Colonic mucosa (tissue), 4 donors: ENCODE data around the gene LRMDA. TPM values are rescaled to one million over a fixed set of nuclear protein-coding genes. Genes with fewer than 3 reads are reported as not detected.

ENCODE experiments used
- DNase-seq: peaks from one replicate; pipeline ENCODE4 v3.0.0-alpha.2; 2020
- H3K27ac ChIP-seq: fragments of 200-600 bp; one replicate; pipeline ENCODE4 v1.8.0; 2021
- H3K27me3 ChIP-seq: fragments of 200-600 bp; one replicate; pipeline ENCODE4 v1.8.0; 2021
- H3K36me3 ChIP-seq: fragments of 200-600 bp; one replicate; pipeline ENCODE4 v1.8.0; 2021
- H3K4me1 ChIP-seq: fragments of 200-600 bp; one replicate; pipeline ENCODE4 v1.8.0; 2021; ENCODE audit warnings: mild to moderate bottlenecking
- H3K4me3 ChIP-seq: fragments of 200-600 bp; one replicate; pipeline ENCODE4 v1.8.0; 2021
- H3K9ac ChIP-seq, 2 donors: one replicate each; pipeline ENCODE4 v1.7.0; 2013; ENCODE audit warnings: control low read depth in 2 of 2, low read depth in 2 of 2, low read length in 2 of 2
- H3K9me3 ChIP-seq: fragments of 200-600 bp; one replicate; pipeline ENCODE4 v1.8.0; 2021
- intact Hi-C: fragments of 100-400 bp; cut with DNase I; formaldehyde crosslinking; loops from one replicate; pipeline ENCODE4 v1.14.1; 2022
- total RNA-seq, 2 donors: library from RNA; stranded (reverse); fragmentation: NEBNext Ultra II Directional in 1 of 2; extraction: Animal tissue kit (Norgen Biotek cat#: 25700) in 1 of 2; gene quantifications; one replicate each; pipeline ENCODE4 v1.2.1, GENCODE V29; 2021
- TF ChIP-seq, protein P1 (sequence below): fragments of 200-600 bp; IDR thresholded peaks from one replicate; pipeline ENCODE4 v1.8.0; 2022; ENCODE audit warnings: antibody characterized with exemption, mild to moderate bottlenecking
- donor health status: healthy.
- donor health status: DM: no; HTN: no; CAD: no.
- donor health status: DM: no; HTN: no; CAD: no.

Gene LRMDA
- total RNA-seq, 2 donors from 2014 or later = 2.5 to 5.2 TPM

DNA sequence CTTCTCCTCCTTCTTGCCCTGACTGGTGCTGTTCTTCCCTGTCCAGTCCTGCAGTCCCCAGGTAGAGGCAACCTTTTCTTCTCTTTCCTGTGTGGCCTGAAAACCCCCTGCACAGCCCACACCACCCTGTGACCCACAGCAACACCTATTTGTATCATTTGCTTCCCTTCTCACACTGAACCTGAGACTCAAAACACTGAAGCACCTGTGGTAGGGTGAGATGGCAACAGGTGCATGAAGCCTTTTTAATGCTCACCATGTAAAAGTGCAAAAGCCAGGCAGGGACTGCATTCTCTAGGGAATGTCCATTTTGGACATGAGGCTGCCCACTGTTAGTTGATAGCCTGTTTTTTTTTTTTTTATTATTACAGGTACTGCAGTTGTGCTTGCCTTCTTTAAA lies 71.4 kb downstream of the LRMDA start:
- TF ChIP-seq, protein P1, sequence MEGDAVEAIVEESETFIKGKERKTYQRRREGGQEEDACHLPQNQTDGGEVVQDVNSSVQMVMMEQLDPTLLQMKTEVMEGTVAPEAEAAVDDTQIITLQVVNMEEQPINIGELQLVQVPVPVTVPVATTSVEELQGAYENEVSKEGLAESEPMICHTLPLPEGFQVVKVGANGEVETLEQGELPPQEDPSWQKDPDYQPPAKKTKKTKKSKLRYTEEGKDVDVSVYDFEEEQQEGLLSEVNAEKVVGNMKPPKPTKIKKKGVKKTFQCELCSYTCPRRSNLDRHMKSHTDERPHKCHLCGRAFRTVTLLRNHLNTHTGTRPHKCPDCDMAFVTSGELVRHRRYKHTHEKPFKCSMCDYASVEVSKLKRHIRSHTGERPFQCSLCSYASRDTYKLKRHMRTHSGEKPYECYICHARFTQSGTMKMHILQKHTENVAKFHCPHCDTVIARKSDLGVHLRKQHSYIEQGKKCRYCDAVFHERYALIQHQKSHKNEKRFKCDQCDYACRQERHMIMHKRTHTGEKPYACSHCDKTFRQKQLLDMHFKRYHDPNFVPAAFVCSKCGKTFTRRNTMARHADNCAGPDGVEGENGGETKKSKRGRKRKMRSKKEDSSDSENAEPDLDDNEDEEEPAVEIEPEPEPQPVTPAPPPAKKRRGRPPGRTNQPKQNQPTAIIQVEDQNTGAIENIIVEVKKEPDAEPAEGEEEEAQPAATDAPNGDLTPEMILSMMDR = no peak
- Histone ChIP-seq H3K27me3 (no peaks in the 10 kb centered on the region), H3K27ac (no peak overlapping the region), H3K4me3 (no peak overlapping the region), H3K4me1 (no peaks in the 10 kb centered on the region), H3K36me3 (no peaks in the 10 kb centered on the region), H3K9ac (no peak overlapping the region), H3K9me3 (no peaks in the 10 kb centered on the region)
- intact Hi-C loops = no loop called here
- DNase-seq = no peak

DNA sequence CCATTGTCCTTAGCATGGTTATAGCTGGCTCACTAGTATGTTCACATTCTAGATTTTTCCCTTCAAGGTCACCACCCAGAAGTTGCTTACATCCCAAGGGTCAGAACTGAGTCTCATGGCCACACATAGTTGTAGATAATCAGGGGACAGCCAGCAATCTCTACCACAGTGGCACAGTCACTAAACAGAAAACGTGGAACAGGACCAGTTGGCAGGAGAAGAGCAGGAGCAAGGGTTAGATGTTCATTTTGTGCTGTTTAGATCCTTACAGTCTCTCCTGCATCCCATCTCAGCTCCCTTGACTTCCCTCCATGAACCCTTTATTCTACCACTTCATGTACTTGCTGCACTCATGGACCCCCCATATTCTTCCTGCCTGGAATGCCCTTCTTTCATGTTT lies 73.9 kb downstream of the LRMDA start:
- H3K9ac ChIP-seq = no peak overlapping the region
- no peak for DNase-seq
- no peaks in the 10 kb centered on the region for H3K36me3 ChIP-seq
- TF ChIP-seq, protein P1 = no peak
- H3K27ac ChIP-seq = no peak overlapping the region
- intact Hi-C loops = no loop called here
- H3K9me3 ChIP-seq = no peaks in the 10 kb centered on the region
- no peak overlapping the region for H3K4me3 ChIP-seq
- H3K27me3 ChIP-seq = no peaks in the 10 kb centered on the region
- H3K4me1 ChIP-seq = no peaks in the 10 kb centered on the region

DNA sequence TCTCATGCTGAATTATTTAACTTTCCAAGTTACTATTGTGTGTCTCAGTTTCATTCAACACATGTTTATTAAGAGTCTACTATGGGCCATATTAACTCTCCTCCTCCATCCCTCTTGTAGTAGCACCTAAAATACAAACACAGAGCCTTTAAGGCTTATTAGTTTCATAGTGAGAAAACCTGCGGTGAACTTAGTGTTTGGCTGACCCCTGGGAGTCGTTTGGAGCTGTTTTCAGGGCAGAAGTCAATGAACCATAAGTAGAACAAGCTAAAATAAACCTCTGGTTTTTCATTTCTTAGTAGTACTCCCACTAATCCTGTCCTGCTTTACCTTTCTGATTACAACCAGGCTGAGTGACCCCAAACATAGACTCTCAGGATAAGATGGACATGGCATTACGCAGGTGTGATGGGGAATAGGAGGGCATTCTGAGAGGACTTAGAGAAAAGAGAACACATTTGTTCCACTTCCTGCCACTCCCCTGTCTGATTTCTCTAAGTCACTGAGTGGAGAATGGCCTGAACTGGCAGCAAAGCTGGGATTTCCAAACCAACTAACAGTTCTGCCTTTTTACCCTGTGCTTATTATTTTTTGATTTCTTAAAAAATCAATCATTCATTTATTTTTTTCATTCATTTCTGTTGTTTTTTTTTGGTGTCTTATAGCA lies 74.5 kb downstream of the LRMDA start:
- DNase-seq = no peak
- no peak overlapping the region for H3K4me3 ChIP-seq
- H3K4me1 ChIP-seq = no peaks in the 10 kb centered on the region
- TF ChIP-seq, protein P1 = no peak
- intact Hi-C loops = no loop called here
- H3K27ac ChIP-seq = no peak overlapping the region
- H3K9ac ChIP-seq = no peak overlapping the region
- H3K9me3 ChIP-seq = no peaks in the 10 kb centered on the region
- no peaks in the 10 kb centered on the region for H3K36me3 ChIP-seq
- H3K27me3 ChIP-seq = no peaks in the 10 kb centered on the region

DNA sequence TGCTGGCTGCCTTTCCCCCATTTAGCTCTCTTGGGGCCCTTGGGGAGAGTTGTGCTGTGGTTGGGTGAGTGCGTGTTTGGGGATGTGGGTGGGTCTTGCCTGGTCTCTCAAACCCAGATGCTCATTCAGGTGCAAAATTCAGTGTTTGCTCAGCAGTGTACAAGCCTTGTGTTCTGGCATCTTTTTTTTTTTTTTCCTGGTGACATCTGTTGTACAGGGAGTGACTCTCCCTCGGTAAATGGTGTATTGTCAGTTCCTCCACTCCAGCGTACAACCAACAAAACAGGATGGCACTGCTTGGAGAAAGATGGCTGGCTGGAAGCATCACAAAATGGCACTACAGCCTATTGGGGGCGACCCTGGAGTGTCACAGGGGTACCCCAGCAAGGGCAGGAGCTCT lies 75.5 kb downstream of the LRMDA start:
- intact Hi-C loops = no loop called here
- Histone ChIP-seq H3K9me3 (no peaks in the 10 kb centered on the region), H3K9ac (no peak overlapping the region), H3K4me1 (no peaks in the 10 kb centered on the region), H3K27me3 (no peaks in the 10 kb centered on the region), H3K36me3 (no peaks in the 10 kb centered on the region), H3K4me3 (no peak overlapping the region), H3K27ac (no peak overlapping the region)
- TF ChIP-seq, protein P1 = no peak
- DNase-seq = no peak

DNA sequence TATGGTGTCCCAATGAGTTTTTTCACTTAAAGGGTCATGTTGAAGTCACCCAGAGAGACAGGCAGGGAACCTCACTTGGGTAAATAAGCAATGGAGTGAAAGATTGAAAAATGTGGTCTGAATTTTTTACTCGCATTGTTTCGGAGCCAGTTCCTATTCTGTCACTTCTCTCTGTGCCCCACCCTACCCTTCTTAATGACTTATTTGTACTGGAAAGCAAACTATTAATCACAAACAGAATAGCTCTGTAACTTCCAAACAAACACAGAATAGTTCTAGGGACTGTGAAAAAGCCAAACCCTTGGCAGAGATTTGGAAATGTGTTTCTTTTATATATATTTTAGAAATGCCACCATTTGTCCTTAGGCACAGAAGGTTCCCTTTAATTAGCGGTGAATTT lies 76.0 kb downstream of the LRMDA start:
- no peak overlapping the region for H3K9ac ChIP-seq
- DNase-seq = no peak
- TF ChIP-seq, protein P1 = no peak
- no peaks in the 10 kb centered on the region for H3K36me3 ChIP-seq
- H3K4me3 ChIP-seq = no peak overlapping the region
- no peaks in the 10 kb centered on the region for H3K4me1 ChIP-seq
- intact Hi-C loops = no loop called here
- no peak overlapping the region for H3K27ac ChIP-seq
- no peaks in the 10 kb centered on the region for H3K27me3 ChIP-seq
- no peaks in the 10 kb centered on the region for H3K9me3 ChIP-seq
